Activated CD4-positive, CD25-positive, alpha-beta regulatory T cell treated with anti-CD3 and anti-CD28 coated beads, Interleukin-2, amount 50 U/mL, for 72 hours (primary cell): ENCODE measurements around the gene LOXHD1.

Source experiments
- DNase-seq: peaks from one replicate; pipeline ENCODE4 v3.0.0; 2021

Gene LOXHD1

GRCh38 chr18:46625069-46625468 is 32.0 kb downstream of the LOXHD1 start:
- DNase-seq: no peak

- DNase-seq: no peak
Observed at GRCh38 chr18:46624127-46624526, 32.9 kb downstream of the LOXHD1 start.

GRCh38 chr18:46623541-46623940 is 33.5 kb downstream of the LOXHD1 start:
- DNase-seq: no peak

DNA sequence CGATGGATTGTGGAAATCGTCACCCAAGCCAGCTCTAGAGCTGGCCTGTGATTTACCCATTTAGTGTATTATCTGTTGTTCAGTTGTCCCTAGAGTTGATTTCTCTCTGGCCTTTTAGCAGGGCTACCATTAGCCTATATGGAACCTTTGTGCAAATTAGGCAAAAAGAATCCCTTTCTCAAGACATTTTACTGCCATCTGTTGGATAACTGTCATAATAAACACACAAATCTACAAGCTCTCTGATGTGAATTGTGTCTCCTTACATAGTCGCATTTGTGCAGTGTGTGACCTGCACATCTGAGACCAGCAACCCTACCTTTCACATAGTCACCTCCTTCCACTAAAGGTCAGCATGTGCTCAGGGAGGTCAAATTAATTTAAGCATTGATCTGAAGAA is 34.0 kb downstream of the LOXHD1 start:
- no peak for DNase-seq

GRCh38 chr18:46622451-46622850 is 34.6 kb downstream of the LOXHD1 start:
- DNase-seq: no peak

- DNase-seq: no peak
Observed at GRCh38 chr18:46621871-46622270, 35.1 kb downstream of the LOXHD1 start.

DNA sequence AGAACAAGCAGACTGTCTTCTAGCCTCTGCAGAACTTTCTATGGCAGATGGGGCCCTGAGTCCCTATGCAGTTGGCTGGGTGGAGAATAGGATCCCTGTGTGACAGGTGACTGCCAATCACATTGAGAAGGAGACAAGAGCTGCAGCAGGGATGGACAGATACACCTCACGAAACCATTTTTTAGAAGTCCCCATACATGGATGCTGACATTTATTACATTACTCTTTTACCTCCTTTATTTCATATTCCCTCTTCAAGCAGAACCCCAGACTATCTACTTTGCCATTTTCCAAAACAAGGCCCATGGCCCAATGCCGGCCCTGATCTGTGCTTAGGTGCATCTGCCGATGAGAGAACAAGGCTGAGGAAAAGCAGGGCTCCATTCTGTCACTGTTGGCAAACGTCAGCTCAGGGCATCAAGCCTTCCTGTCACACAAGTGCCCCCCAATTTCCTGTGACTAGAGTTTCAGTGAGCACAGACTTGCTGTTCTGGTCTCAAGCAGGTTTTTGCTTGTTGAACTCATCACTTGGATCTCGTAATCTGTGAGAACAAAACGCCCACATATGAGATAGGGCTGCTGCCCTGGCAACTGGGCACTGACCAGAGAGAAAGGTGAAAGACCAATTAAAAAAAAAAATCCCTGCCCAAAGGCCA is 35.8 kb downstream of the LOXHD1 start:
- DNase-seq: no peak

DNA sequence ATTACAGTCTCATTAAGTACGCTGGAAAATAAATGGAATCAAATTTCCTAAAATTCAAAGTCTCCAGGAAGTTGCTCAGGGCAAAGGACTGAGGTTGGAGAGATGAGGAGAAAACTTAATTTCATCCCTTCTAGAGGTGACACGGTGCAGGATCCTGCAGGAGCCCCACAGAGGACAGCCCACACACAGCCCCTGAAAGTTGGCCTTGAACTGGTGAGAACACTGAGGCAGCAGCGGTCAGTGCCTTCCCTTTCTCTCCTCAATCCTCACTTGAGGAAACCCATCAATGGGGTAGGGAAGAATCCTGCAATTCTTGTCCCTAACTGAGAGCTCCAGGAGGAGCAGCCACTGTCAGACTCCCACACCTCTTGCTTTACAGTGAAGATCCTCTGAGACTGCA is 37.5 kb downstream of the LOXHD1 start:
- no peak for DNase-seq

GRCh38 chr18:46615720-46616119 is 41.3 kb downstream of the LOXHD1 start:
- DNase-seq: no peak

- no peak for DNase-seq
Observed at GRCh38 chr18:46609048-46609447, 48.0 kb downstream of the LOXHD1 start.

GRCh38 chr18:46607926-46608325 is 49.1 kb downstream of the LOXHD1 start:
- DNase-seq: no peak

DNA sequence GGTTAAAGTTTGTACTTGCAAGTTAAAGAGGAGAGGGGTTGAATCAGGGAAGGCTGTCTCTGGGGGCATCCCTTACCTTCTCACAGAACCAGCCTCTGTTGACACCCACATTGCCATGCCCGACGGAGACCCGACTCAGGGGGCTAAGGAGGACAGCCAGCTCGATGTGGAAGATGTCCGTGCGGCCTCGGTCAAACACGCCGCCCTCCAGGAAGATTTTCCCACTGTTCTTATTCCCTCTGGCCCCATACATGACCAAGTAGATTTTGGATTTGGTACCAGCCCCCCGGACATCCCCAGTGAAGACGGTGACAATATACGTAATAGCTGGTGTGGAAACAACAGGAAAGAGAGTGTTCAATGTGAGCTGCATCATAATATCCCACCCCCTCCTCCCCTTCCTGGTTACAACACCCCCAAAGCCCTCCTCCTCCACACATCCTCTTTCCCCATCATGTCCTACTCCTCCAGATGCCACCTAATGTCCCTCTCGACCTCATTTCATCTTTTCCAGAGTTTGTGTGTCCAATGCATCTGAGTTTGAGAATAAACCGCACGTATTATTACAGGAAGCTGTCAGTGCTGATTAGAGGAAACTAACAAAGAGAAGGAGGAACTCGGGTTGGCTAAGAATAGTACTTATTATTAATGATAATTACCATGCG is 55.7 kb downstream of the LOXHD1 start:
- DNase-seq: no peak

- no peak for DNase-seq
Observed at GRCh38 chr18:46596119-46596518, 60.9 kb downstream of the LOXHD1 start.

DNA sequence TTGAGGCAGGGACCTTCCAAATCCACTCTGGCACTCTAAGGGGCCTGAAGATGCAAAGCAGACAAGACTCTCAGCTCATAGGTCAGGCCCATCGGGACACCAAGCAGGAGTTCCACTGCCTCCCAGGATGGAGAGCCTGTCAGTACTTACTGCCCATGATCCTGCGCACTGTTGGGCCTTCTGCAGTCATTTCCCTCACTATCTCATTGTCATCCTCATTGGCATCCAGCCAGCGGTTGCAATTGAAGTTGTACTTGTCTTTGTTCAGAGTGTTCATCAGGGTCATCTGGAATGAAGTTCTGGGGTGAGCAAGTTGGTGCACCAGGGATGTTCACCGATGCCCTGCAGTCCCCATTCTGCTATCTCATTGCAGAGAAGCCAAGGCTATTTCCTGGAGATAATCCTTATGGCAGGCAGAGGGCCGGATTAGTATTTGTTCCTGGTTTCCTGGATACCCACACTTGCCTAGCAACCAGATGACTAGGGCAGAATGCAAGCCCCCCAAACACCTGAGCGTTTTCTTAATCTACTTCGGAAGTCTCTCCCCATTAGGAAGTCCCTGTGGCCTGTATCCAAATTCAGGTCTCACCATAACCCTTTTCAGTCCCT is 65.1 kb downstream of the LOXHD1 start:
- no peak for DNase-seq

- DNase-seq: no peak
Observed at GRCh38 chr18:46590103-46590502, 66.9 kb downstream of the LOXHD1 start.

DNA sequence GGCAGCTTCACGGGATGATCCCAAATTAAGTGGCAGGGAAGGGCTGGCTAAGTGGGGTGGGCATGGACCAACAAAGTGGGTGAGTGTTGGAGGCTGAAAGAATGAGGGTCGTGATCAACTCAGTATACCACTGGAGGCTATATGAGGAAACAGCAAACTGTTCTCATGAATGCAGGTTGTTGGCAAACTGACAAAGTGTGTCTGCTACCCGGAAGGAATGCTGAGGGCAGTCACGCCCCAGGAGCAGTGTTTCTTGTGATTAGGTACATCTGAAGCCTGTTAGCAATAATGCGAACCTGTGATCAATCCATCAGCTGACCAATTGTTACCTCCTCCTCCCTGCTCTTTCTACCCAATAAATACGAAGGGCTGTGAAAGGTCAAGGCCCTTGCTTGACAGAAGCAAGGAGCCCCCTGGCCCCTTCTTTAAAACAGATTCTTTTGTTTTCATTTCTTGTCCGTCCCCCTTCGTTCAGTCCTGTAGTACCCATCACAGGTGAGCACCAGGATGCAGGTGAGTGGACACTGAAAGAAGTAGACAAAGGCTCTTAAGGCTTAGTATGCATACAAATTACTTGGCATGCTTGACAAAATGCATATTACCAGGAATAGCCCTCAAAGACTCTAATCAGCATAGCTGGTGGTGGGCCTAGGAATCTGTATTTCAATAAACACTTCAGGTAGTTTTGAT is 67.9 kb downstream of the LOXHD1 start:
- DNase-seq: no peak

DNA sequence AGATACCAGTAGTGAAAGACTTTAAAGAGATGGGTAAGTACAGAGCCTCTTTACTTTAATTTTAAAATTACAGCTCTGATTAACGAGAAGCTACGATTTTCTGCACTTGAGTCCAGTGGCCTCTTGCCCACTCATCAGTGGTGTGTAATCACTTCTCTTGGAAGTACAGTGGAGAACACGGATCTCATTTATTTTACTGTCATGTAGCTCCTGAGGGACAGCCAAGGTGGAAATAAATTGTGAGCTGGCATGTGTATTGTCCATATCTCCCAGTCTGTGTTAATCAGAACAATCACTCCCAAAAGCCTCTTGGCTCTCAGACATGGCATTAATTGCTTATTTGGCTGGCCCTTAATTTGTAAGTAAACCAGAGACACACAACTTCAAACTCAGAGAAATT is 69.4 kb downstream of the LOXHD1 start:
- no peak for DNase-seq

DNA sequence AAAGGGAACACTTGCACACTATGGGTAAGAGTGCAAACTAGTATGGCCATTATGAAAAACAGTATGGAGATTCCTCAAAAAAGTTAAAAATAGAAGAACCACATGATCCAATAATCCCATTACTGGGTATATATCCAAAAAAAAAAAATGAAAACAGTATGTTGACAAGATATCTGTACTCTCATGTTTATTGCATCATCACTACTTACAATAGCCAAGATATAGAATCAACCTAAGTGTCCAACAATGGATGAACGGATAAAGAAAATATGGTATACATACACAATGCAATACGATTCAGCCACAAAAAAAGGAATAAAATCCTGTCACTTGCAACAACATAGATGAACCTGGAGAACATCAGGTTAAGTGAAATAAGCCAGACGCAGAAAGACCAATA is 73.3 kb downstream of the LOXHD1 start:
- DNase-seq: no peak

DNA sequence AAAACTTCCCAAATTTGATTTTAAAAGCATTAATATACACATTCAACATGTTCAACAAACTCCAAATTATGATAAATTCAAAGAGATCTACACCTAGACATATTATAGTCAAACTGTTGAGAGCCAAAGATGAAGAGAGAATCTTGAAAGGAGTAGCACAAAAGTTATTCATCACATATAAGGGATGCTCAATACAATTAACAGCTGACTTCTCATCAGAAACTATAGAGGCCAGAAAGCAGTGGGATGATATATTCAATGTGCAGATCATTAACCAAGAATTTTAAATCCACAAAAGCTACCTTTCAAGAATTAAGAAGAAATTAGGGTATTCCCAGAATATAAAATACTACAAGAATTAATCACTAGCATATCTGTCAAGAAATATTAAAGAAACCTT is 75.4 kb downstream of the LOXHD1 start:
- DNase-seq: no peak

- DNase-seq: no peak
Observed at GRCh38 chr18:46578987-46579386, 78.0 kb downstream of the LOXHD1 start.

DNA sequence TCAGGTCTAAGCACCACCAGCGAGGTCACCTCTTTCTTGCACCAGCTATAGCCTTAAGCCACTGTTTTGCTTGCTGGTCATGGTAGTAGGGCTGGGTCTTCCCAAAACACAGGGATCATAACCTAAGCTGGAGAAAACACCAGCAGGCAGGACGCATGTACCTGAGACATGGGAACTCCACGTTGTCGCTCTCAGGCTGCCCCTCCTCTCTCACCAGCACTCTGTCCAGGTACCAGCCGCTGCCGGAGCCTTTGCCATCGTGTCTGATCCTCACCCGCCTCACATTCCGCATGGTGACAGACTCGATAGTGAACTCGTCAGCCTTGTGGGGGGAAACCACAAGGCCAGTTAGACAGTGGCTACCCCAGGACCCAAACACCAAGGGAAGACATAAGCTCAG is 79.5 kb downstream of the LOXHD1 start:
- no peak for DNase-seq

DNA sequence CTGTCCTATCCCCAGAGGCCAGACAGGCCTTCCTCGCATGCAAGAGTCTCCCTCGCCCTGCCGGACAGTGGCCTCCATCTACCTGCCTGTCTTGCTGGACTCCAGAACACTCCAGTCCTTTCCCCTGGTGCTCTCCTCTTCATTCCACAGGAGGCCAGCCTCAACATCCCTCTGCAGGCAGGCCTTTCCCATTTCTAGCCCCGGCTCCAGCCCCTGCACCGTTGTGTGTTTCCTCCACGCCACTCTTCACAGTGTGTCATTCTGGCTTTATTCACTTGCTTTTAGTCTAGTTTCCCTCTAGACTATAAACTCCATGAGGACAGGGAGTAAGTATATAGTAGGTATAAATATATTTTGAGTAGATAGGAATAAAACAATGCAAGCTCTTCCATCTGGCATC is 81.2 kb downstream of the LOXHD1 start:
- DNase-seq: no peak

DNA sequence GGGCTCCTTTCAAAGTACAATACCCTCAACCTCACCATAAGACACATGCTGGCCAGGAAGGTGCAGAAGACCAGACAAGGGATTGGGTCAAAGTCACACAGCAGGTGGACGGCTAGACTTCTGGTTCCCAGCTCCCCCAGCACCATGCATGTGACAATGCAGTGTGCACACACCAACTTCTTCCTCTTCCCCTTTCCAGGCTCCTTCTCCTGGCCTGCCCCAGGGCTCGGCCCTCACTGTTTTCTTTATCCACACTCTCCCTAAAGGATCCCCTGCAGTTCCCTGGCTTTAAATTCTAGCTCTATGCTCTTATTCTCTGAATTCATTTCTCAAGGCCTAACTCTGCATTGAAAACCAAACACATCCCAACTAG is 82.3 kb downstream of the LOXHD1 start:
- no peak for DNase-seq
